Natural killer cell (primary cell): Measurements from ENCODE around the gene HOXA5. TPM values are rescaled to one million over a fixed set of nuclear protein-coding genes. Genes with fewer than 3 reads are reported as not detected.
A peak's percentile ranks its signal among the peaks of the same experiment; 100 is the strongest.

ENCODE experiments used
- ATAC-seq, 3 donors: fragments of 150-1000 bp in 2 of 3; fragments of 200-7000 bp in 1 of 3; cut with Tn5 transposase; 1 replicate in 1 of 3; 2 replicates in 2 of 3; pipeline ENCODE4 v1.10.0; 2021; ENCODE audit warnings: mild to moderate bottlenecking in 2 of 3, moderate library complexity in 2 of 3
- DNase-seq, 2 donors: peaks; one replicate each; pipeline versions ENCODE4 v3.0.0 to v3.0.0-alpha.2; 2013 to 2021; ENCODE audit warnings: mixed read lengths in 1 of 2
- H3K27ac ChIP-seq: one replicate; pipeline ENCODE4 v1.5.1; 2013; ENCODE audit warnings: mild to moderate bottlenecking, low read length
- H3K27me3 ChIP-seq: one replicate; pipeline ENCODE4 v1.6.1; 2013; ENCODE audit warnings: low read length; ENCODE audit not compliant: control insufficient read depth, insufficient read depth
- H3K36me3 ChIP-seq: one replicate; pipeline ENCODE4 v1.6.1; 2013; ENCODE audit warnings: low read length; ENCODE audit not compliant: control insufficient read depth, insufficient read depth
- H3K4me1 ChIP-seq: one replicate; pipeline ENCODE4 v1.6.1; 2013; ENCODE audit warnings: low read length; ENCODE audit not compliant: control insufficient read depth, insufficient read depth
- H3K4me3 ChIP-seq: one replicate; pipeline ENCODE4 v1.5.1; 2013; ENCODE audit warnings: low read length
- H3K9me3 ChIP-seq: one replicate; pipeline ENCODE4 v1.6.1; 2013; ENCODE audit warnings: low read length; ENCODE audit not compliant: control insufficient read depth, insufficient read depth
- H3K27ac Mint-ChIP-seq, 2 donors: one replicate each; pipeline ENCODE4 v1.8.0; 2022; ENCODE audit warnings: mild to moderate bottlenecking in 2 of 2, mixed read lengths in 2 of 2, moderate library complexity in 1 of 2
- H3K27me3 Mint-ChIP-seq, 2 donors: one replicate each; pipeline ENCODE4 v1.8.0; 2022; ENCODE audit warnings: low read depth in 2 of 2, mixed read lengths in 2 of 2
- H3K36me3 Mint-ChIP-seq: one replicate; pipeline ENCODE4 v1.8.0; 2022; ENCODE audit warnings: mixed read lengths
- H3K4me1 Mint-ChIP-seq, 2 donors: one replicate each; pipeline ENCODE4 v1.8.0; 2022; ENCODE audit warnings: mixed read lengths in 2 of 2
- H3K4me3 Mint-ChIP-seq: one replicate; pipeline ENCODE4 v1.8.0; 2022; ENCODE audit warnings: mild to moderate bottlenecking, moderate library complexity, mixed read lengths
- H3K9me3 Mint-ChIP-seq, 2 donors: one replicate each; pipeline ENCODE4 v1.8.0; 2022; ENCODE audit warnings: mixed read lengths in 2 of 2
- CTCF ChIP-seq: fragments of 200-600 bp; IDR thresholded peaks from one replicate; pipeline ENCODE4 v1.8.0; 2022; ENCODE audit warnings: antibody characterized with exemption
- WGBS: methylation state at CpG from one replicate; pipeline ENCODE4 v1.1.7; 2013; ENCODE audit warnings: missing lambda C conversion rate; ENCODE audit not compliant: insufficient coverage; 5-methylcytosine and 5-hydroxymethylcytosine counted together
- intact Hi-C: fragments of 100-400 bp; cut with micrococcal nuclease; formaldehyde crosslinking; loops from one replicate; pipeline ENCODE4 v1.14.2; 2022
- total RNA-seq, 4 donors: library from RNA; stranded (reverse); fragments of 120-200 nt in 1 of 4; gene quantifications; one replicate each; pipeline versions ENCODE4 v1.2.3 to v1.2.4, GENCODE V29; 2013 to 2022

HOXA5 gene
- 10 to 100 TPM in 1 of 3 donors, under 1 TPM in 2; 0.29 to 13.0 (median 0.52) TPM for total RNA-seq
- 1.5 TPM for total RNA-seq (2013)

DNA sequence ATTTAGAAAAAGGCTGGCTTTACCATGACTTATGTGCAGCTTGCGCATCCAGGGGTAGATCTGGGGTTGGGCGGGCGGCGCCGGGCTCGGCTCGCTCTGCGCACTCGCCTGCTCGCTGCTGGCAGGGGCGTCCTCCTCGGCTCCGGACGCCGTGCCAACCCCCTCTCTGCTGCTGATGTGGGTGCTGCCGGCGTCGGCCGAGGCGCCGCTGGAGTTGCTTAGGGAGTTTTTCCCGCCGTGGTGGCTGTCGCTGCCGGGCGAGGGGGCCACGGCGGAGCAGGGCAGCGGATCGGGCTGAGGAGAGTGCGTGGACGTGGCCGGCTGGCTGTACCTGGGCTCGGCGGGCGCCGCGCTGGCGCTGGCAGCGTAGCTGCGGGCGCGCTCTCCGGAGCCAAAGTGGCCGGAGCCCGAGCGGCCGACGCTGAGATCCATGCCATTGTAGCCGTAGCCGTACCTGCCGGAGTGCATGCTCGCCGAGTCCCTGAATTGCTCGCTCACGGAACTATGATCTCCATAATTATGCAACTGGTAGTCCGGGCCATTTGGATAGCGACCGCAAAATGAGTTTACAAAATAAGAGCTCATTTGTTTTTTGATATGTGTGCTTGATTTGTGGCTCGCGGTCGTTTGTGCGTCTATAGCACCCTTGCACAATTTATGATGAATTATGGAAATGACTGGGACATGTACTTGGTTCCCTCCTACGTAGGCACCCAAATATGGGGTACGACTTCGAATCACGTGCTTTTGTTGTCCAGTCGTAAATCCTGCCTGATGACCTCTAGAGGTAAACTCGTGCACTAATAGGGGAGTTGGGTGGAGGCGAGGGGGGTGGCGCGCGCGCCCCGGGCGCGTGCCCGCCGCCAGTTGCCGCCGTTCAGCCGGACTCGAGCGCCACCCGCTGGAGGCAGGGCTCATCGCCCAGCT is at the start of gene HOXA5:
Gene HOXA5 (minus strand): TSS at position 659 of the 927 bp plus-strand sequence. CDS start 74 bp downstream, at position 585.
- Histone ChIP-seq H3K27me3 (peaks cover 16% of the 10 kb centered on the region), H3K9me3 (no peaks in the 10 kb centered on the region), H3K4me1 (peaks cover 16% of the 10 kb centered on the region), H3K36me3 (no peaks in the 10 kb centered on the region), H3K4me3 (no peak within 1 kb of the TSS), H3K27ac (no peak within 1 kb of the TSS)
- Mint-ChIP-seq H3K4me3 (peak within 1 kb of the TSS; percentile 76), H3K27ac (peak within 1 kb of the TSS in 1 of 2 donors; percentile 57), H3K9me3 (no peaks in the 10 kb centered on the region), H3K27me3 (peaks cover 46 to 52% of the 10 kb centered on the region in 2 donors), H3K36me3 (no peaks in the 10 kb centered on the region), H3K4me1 (peaks cover 0 to 14% of the 10 kb centered on the region in 2 donors)
- intact Hi-C loops = no loop called here
- 83% methylated on average over 86 of the region's 86 CpGs for WGBS
- no peak for TF ChIP-seq CTCF
- DNase-seq (peak in 1 of 2 donors; percentile 18), ATAC-seq (peak; percentile 72 to 87 (median 80))

- no peaks in the 10 kb centered on the region for H3K9me3 Mint-ChIP-seq
Observed at GRCh38 chr7:27192546-27193334, 49.3 kb upstream of the HOXA5 start.

DNA sequence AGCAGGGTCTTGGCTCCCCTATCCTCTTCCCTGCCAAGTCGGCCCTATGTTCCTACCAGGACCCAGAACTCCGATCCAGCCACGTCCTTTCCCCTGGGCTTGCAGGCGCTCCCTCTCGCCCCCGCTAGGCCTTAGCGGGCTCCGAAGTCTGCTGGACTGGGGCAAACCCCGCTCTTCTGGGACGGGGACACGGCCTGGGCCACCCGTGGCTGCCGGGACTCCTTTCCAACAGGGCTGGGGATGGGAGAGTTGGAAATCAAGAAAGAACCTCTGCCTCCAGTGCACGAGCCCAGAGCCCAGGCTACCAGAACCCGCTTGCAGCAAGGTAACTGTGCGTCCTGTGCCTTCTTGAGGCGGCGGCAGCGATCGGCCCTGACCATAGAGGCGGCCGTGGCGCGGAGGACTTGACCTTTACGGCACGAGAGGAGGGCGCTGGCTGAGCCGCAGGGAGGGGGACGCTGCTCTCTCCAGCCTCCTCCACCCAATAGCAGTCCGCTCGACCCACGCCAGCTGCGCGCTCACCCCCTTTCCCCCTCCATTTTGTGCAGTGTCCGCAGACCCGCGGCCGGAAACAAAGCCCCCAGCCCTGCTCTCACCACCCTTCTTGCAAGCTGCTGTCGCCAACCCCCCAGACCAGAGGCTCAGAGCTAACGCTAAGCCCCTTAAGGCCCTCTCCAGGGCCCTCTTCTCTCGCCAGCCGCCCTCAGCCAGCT is 48.5 kb upstream of the HOXA5 start:
- H3K36me3 Mint-ChIP-seq = no peaks in the 10 kb centered on the region
- ATAC-seq (no peak), DNase-seq (peak in 1 of 2 donors; percentile 14)
- H3K4me3 ChIP-seq = no peak overlapping the region
- no peak overlapping the region for H3K27ac Mint-ChIP-seq
- no peak overlapping the region for H3K27ac ChIP-seq
- H3K27me3 ChIP-seq = peaks cover 93% of the 10 kb centered on the region
- WGBS = 16% methylated on average over 42 of the region's 42 CpGs
- intact Hi-C loops = no loop called here
- H3K9me3 Mint-ChIP-seq = no peaks in the 10 kb centered on the region
- no peaks in the 10 kb centered on the region for H3K36me3 ChIP-seq
- peaks cover 79 to 91% of the 10 kb centered on the region in 2 donors for H3K27me3 Mint-ChIP-seq
- TF ChIP-seq CTCF = no peak
- no peaks in the 10 kb centered on the region for H3K9me3 ChIP-seq
- H3K4me1 ChIP-seq = peaks cover 44% of the 10 kb centered on the region
- peaks cover 37 to 42% of the 10 kb centered on the region in 2 donors for H3K4me1 Mint-ChIP-seq
- peak overlapping the region; percentile 55 for H3K4me3 Mint-ChIP-seq

More at GRCh38 chr7:27192546-27193334, 49.3 kb upstream of the HOXA5 start:
- 3% methylated on average over 78 of the region's 78 CpGs for WGBS
- Histone ChIP-seq H3K4me1 (peaks cover 40% of the 10 kb centered on the region), H3K27ac (no peak overlapping the region), H3K27me3 (peaks cover 93% of the 10 kb centered on the region), H3K9me3 (no peaks in the 10 kb centered on the region), H3K36me3 (no peaks in the 10 kb centered on the region), H3K4me3 (no peak overlapping the region)
- no peak overlapping the region for H3K27ac Mint-ChIP-seq
- ATAC-seq (peak; percentile 59 to 76 (median 70)), DNase-seq (peak; percentile 22 to 53)
- intact Hi-C loops = no loop called here
- H3K4me1 Mint-ChIP-seq = peaks cover 33 to 41% of the 10 kb centered on the region in 2 donors
- H3K4me3 Mint-ChIP-seq = peak overlapping the region; percentile 81
- no peak for TF ChIP-seq CTCF
- no peaks in the 10 kb centered on the region for H3K36me3 Mint-ChIP-seq
- H3K27me3 Mint-ChIP-seq = peaks cover 79 to 90% of the 10 kb centered on the region in 2 donors
